OCI-LY3 (cell line): Measurements from ENCODE around the gene CEACAM20.

Source experiments
- H2AFZ ChIP-seq: fragments of 200-600, 300-600 bp; shearing (Covaris generic); 2 replicates; pipeline ENCODE4 v1.6.0; 2014; ENCODE audit warnings: antibody characterized with exemption, low read depth, low read length
- H3K27ac ChIP-seq: fragments of 200-600, 300-600 bp; sonication (generic); 2 replicates; pipeline ENCODE4 v1.5.1; 2014; ENCODE audit warnings: mild to moderate bottlenecking, low read length, moderate library complexity, mixed read lengths
- H3K27me3 ChIP-seq: fragments of 200-600, 300-600 bp; sonication (generic); 2 replicates; pipeline ENCODE4 v1.6.1; 2014; ENCODE audit warnings: low read depth, low read length, mixed read lengths
- H3K36me3 ChIP-seq: fragments of 200-600, 300-600 bp; sonication (generic); replicated peaks from 2 replicates; pipeline ENCODE3; 2014; ENCODE audit warnings: low read depth, low read length, mixed read lengths
- H3K4me1 ChIP-seq: fragments of 300-600, 200-600 bp; sonication (generic); 2 replicates; pipeline ENCODE4 v1.6.1; 2014; ENCODE audit warnings: low read length, mixed read lengths
- H3K4me2 ChIP-seq: fragments of 200-600, 300-600 bp; sonication (generic); 2 replicates; pipeline ENCODE4 v1.6.1; 2014; ENCODE audit warnings: low read length, mixed read lengths
- H3K4me3 ChIP-seq: fragments of 300-600, 200-600 bp; sonication (generic); 2 replicates; pipeline ENCODE4 v1.5.1; 2014; ENCODE audit warnings: antibody characterized with exemption, mild to moderate bottlenecking, low read length, moderate library complexity
- H3K79me2 ChIP-seq: fragments of 300-600, 200-600 bp; shearing (Covaris generic); 2 replicates; pipeline ENCODE4 v1.6.1; 2014; ENCODE audit warnings: mild to moderate bottlenecking, low read length, mixed read lengths
- H3K9ac ChIP-seq: fragments of 300-600, 200-600 bp; shearing (Covaris generic); 2 replicates; pipeline ENCODE4 v1.6.0; 2014; ENCODE audit warnings: mild to moderate bottlenecking, low read length, moderate library complexity
- H3K9me3 ChIP-seq: fragments of 200-600, 300-600 bp; shearing (Covaris generic); 2 replicates; pipeline ENCODE4 v1.6.1; 2014; ENCODE audit warnings: low read length, mixed read lengths; ENCODE audit not compliant: insufficient read depth
- H4K20me1 ChIP-seq: fragments of 200-600, 300-600 bp; sonication (generic); 2 replicates; pipeline ENCODE4 v1.6.1; 2016; ENCODE audit warnings: low read length, mixed read lengths; ENCODE audit not compliant: insufficient read depth
- EZH2phosphoT487 ChIP-seq: fragments of 200-600 bp; shearing (Covaris generic); IDR thresholded peaks from 2 replicates; pipeline ENCODE4 v1.6.1; 2018; ENCODE audit warnings: antibody characterized with exemption, mixed run types, low read depth
- TF ChIP-seq, protein P1 (sequence below): fragments of 200-600, 300-600 bp; sonication (generic); IDR thresholded peaks from 2 replicates; pipeline ENCODE4 v1.5.1; 2014; ENCODE audit warnings: antibody characterized with exemption, low read length, low read depth

The CEACAM20 gene

DNA sequence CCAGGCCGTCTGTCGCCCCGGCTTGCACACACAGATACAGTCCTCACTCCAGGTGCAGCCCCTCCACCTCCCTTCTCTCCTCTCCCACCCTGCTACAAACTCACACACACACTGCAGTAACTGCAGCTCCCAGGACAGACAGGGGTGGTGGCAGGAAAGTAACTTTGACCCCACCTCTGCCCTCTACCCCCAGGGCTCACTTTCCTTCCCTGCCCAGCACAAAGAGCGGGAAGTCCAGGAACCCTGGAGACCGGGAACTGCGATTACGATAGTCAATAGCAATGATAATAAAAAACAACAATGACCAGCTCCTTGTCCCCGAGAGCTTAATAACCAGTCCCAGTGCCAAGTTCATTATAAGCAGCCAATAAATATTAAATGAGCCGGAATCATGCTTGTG, at the start of gene CEACAM20:
Gene CEACAM20 (minus strand): TSS at position 140 of the 400 bp plus-strand sequence. CDS start 166 bp downstream, outside the sequence.
- H3K9ac ChIP-seq: no peak within 1 kb of the TSS
- H3K9me3 ChIP-seq: no peaks in the 10 kb centered on the region
- H3K4me3 ChIP-seq: no peak within 1 kb of the TSS
- H3K79me2 ChIP-seq: no peaks in the 10 kb centered on the region
- no peaks in the 10 kb centered on the region for H3K36me3 ChIP-seq
- no peak within 1 kb of the TSS for H3K4me2 ChIP-seq
- TF ChIP-seq, protein P1, sequence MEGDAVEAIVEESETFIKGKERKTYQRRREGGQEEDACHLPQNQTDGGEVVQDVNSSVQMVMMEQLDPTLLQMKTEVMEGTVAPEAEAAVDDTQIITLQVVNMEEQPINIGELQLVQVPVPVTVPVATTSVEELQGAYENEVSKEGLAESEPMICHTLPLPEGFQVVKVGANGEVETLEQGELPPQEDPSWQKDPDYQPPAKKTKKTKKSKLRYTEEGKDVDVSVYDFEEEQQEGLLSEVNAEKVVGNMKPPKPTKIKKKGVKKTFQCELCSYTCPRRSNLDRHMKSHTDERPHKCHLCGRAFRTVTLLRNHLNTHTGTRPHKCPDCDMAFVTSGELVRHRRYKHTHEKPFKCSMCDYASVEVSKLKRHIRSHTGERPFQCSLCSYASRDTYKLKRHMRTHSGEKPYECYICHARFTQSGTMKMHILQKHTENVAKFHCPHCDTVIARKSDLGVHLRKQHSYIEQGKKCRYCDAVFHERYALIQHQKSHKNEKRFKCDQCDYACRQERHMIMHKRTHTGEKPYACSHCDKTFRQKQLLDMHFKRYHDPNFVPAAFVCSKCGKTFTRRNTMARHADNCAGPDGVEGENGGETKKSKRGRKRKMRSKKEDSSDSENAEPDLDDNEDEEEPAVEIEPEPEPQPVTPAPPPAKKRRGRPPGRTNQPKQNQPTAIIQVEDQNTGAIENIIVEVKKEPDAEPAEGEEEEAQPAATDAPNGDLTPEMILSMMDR: no peak
- no peak for TF ChIP-seq EZH2phosphoT487
- peaks cover 6% of the 10 kb centered on the region for H3K4me1 ChIP-seq
- H3K27ac ChIP-seq: no peak within 1 kb of the TSS
- no peak within 1 kb of the TSS for H2AFZ ChIP-seq
- no peaks in the 10 kb centered on the region for H3K27me3 ChIP-seq
- no peaks in the 10 kb centered on the region for H4K20me1 ChIP-seq

DNA sequence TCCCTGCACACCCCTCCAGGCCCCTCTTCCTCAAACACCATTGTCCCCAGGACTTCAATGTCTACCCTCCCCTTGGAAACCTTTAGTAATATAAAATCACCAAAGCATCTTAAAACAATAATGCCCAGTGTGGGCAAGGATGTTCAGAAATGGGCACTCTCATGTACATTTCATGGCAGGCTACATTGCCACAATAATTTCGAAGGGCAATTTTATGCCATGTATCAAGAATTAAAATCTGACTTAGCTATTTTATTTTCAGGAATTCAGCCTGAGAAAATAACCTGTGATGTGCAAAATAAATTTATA, 48.0 kb upstream of the CEACAM20 start:
- H2AFZ ChIP-seq: no peak overlapping the region
- no peak overlapping the region for H3K4me2 ChIP-seq
- no peak overlapping the region for H3K9ac ChIP-seq
- H3K79me2 ChIP-seq: no peaks in the 10 kb centered on the region
- H3K9me3 ChIP-seq: no peaks in the 10 kb centered on the region
- H4K20me1 ChIP-seq: no peaks in the 10 kb centered on the region
- H3K4me3 ChIP-seq: no peak overlapping the region
- H3K36me3 ChIP-seq: no peaks in the 10 kb centered on the region
- H3K27ac ChIP-seq: no peak overlapping the region
- H3K27me3 ChIP-seq: peaks cover 20% of the 10 kb centered on the region
- H3K4me1 ChIP-seq: no peaks in the 10 kb centered on the region
- TF ChIP-seq EZH2phosphoT487: no peak
- TF ChIP-seq, protein P1: no peak

DNA sequence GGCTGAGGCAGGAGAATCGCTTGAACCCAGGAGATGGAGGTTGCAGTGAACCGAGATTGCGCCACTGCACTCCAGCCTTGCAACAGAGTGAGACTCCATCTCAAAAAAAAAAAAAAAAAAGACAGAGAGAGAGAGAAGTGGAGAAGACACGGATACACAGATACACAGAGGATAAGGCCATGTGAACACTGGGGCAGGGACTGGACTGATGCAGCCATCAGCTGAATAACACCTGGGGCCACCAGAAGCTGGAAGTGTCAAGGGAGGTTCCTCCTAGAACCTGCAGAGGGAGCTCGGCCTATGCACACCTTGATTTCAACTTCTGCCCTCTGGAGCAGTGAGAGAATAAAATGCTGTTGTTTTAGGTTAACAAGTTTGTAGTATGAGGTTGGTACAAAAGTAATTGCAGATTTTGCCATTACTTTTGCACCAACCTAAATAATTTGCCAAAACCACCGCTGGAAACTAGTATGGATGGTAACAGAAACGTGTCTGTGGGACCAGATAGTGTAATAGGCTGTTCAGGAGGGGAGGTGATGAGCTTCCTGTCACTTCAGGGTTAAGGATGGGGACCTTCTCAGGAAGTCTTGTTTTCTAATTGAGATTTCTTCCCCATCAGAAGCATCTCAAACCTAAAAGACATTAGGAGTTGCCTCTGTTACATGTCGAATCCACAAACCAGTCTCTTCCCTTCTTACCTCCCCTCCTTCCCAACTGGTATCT, 47.5 kb upstream of the CEACAM20 start:
- H3K4me3 ChIP-seq: no peak overlapping the region
- no peak overlapping the region for H3K4me2 ChIP-seq
- H3K9me3 ChIP-seq: no peaks in the 10 kb centered on the region
- no peak overlapping the region for H3K9ac ChIP-seq
- no peak overlapping the region for H3K27ac ChIP-seq
- H3K4me1 ChIP-seq: no peaks in the 10 kb centered on the region
- H3K36me3 ChIP-seq: no peaks in the 10 kb centered on the region
- H3K79me2 ChIP-seq: no peaks in the 10 kb centered on the region
- peaks cover 22% of the 10 kb centered on the region for H3K27me3 ChIP-seq
- no peak overlapping the region for H2AFZ ChIP-seq
- TF ChIP-seq, protein P1: peak; percentile 74
- TF ChIP-seq EZH2phosphoT487: no peak
- no peaks in the 10 kb centered on the region for H4K20me1 ChIP-seq

DNA sequence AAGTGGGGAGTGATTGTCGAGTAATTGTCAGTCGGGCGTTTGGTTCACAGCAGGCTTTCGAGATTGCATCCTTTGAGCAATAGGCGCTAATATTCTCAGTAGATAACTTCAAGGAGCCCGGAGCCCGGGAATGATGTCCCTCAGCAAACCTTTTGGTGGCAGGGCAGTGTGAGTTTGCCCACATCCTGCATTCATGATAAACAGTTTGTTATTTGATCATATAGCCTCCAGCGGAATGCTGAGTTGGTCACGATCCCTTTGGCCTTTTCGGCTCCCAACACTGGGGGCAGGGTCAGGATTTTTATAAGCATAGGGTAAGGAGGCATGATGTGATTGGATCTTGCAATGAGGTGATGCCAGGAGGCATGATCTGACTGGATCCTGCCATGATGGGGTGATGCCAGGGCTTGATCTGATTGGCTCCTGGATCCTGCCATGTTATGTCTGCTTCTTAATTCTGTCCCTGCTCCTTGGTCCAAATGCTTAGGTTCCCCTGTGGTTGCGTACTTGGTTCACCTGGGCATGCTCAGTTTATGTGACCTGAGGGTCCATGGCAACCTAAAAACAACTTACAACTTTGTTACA, 45.7 kb upstream of the CEACAM20 start:
- H3K4me2 ChIP-seq: no peak overlapping the region
- no peak overlapping the region for H3K4me3 ChIP-seq
- peaks cover 22% of the 10 kb centered on the region for H3K27me3 ChIP-seq
- H3K9ac ChIP-seq: no peak overlapping the region
- no peak overlapping the region for H3K27ac ChIP-seq
- TF ChIP-seq, protein P1: no peak
- TF ChIP-seq EZH2phosphoT487: no peak
- no peaks in the 10 kb centered on the region for H3K4me1 ChIP-seq
- H4K20me1 ChIP-seq: no peaks in the 10 kb centered on the region
- H2AFZ ChIP-seq: no peak overlapping the region
- no peaks in the 10 kb centered on the region for H3K79me2 ChIP-seq
- no peaks in the 10 kb centered on the region for H3K36me3 ChIP-seq
- no peaks in the 10 kb centered on the region for H3K9me3 ChIP-seq
